ENCODE results near the gene ITIH4.

GRCh38 chr3:52838561-52839267, 8.2 kb upstream of the ITIH4 start:
- TF ChIP-seq CTCF (IDR thresholded peaks at IDR 0.05) (no peak), POLR2A (IDR thresholded peaks at IDR 0.05) (no peak)
